Tibial nerve (tissue), 4 donors: ENCODE data around the gene SCYGR1.

Experiments used
- CTCF ChIP-seq, 5 experiments: fragments of 200-600 bp in 3 of 5; fragments of 450-650 bp in 2 of 5; sonication (generic) in 3 of 5; IDR thresholded peaks; one replicate each; pipeline ENCODE4 v1.5.1; 2016 to 2019; ENCODE audit warnings: antibody characterized with exemption in 5 of 5, mild to moderate bottlenecking in 3 of 5, moderate library complexity in 2 of 5
- EP300 ChIP-seq, 2 donors: sonication (generic); formaldehyde crosslinking; IDR thresholded peaks; one replicate each; pipeline ENCODE4 v1.6.1; 2017; ENCODE audit warnings: antibody characterized with exemption in 2 of 2, mild to moderate bottlenecking in 1 of 2
- POLR2A ChIP-seq, 2 donors: fragments of 450-650 bp; IDR thresholded peaks; one replicate each; pipeline ENCODE4 v1.6.1; 2017; ENCODE audit warnings: antibody characterized with exemption in 2 of 2, mild to moderate bottlenecking in 2 of 2, moderate library complexity in 2 of 2

GRCh38 chr2:227402959-227403358 lies 15.2 kb upstream of the SCYGR1 start:
- TF ChIP-seq CTCF (IDR thresholded peaks at IDR 0.05) (no peak), EP300 (IDR thresholded peaks at IDR 0.05) (no peak), POLR2A (IDR thresholded peaks at IDR 0.05) (no peak)
